Keratinocyte (primary cell): ENCODE data around the gene TBKBP1.

Source experiments
- EZH2 ChIP-seq: IDR thresholded peaks from one replicate; pipeline ENCODE4 v1.6.1; 2012; ENCODE audit warnings: inconsistent platforms, mild to moderate bottlenecking, low read length, moderate library complexity
- TF ChIP-seq, protein P1 (sequence below), 3 experiments: IDR thresholded peaks in 1 of 3; conservative IDR thresholded peaks in 1 of 3; optimal IDR thresholded peaks in 1 of 3; 2 replicates in 2 of 3; 3 replicates in 1 of 3; pipeline versions ENCODE3 to v1.5.1; 2011; ENCODE audit warnings: low read length in 3 of 3, mild to moderate bottlenecking in 3 of 3, moderate library complexity in 2 of 3, control low read depth in 1 of 3, inconsistent platforms in 1 of 3; ENCODE audit not compliant: insufficient read depth in 2 of 3; ENCODE audit errors: extremely low read depth in 1 of 3

DNA sequence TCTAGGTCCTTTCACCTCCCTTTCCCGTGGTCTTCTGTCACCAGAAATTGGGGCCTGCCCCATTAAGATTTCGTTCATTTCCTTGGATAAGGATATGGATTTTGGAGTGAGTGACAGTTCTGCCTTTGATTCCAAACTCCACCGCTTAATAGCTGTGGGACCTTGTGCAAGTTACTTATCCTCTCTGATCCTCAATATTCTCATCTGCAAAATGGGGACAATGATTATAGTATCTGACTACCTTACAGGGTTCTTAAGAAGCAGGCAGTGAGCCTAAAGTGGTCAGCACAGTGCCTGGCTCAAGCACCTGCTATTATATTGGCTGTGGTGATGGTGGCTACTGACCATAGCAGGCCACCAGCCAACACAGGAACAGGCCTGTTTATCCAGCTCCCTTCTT is 15.6 kb downstream of the TBKBP1 start:
- TF ChIP-seq, protein P1, sequence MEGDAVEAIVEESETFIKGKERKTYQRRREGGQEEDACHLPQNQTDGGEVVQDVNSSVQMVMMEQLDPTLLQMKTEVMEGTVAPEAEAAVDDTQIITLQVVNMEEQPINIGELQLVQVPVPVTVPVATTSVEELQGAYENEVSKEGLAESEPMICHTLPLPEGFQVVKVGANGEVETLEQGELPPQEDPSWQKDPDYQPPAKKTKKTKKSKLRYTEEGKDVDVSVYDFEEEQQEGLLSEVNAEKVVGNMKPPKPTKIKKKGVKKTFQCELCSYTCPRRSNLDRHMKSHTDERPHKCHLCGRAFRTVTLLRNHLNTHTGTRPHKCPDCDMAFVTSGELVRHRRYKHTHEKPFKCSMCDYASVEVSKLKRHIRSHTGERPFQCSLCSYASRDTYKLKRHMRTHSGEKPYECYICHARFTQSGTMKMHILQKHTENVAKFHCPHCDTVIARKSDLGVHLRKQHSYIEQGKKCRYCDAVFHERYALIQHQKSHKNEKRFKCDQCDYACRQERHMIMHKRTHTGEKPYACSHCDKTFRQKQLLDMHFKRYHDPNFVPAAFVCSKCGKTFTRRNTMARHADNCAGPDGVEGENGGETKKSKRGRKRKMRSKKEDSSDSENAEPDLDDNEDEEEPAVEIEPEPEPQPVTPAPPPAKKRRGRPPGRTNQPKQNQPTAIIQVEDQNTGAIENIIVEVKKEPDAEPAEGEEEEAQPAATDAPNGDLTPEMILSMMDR (optimal IDR thresholded peaks at IDR 0.05 in 1 of 3, IDR thresholded peaks at IDR 0.05 in 1 of 3, conservative IDR thresholded peaks at IDR 0.05 in 1 of 3; ENCODE audit: extremely low read depth in 1 of 3, insufficient read depth in 2 of 3, low read length in 3 of 3), result no peak
- no peak for TF ChIP-seq EZH2
